SK-N-SH (cell line): ENCODE results near the gene GPR32. TPM values are rescaled to one million over a fixed set of nuclear protein-coding genes. Genes with fewer than 3 reads are reported as not detected.
A peak's percentile ranks its signal among the peaks of the same experiment; 100 is the strongest.
"Not testable (repeated sequence)": the region's sequence is repeated elsewhere in the genome, so short reads cannot be mapped to it uniquely, and the experiment has no call there.

Experiments used
- CTCF ChIA-PET: fragments of 300-600, 350-600 bp; formaldehyde crosslinking; extraction: SDS; loops from one replicate; lab custom pipeline; 2021; lab: Yijun Ruan, JAX
- POLR2A ChIA-PET: fragments of 350-600 bp; sonication (Branson Sonifier 250); formaldehyde crosslinking; extraction: SDS; loops from one replicate; lab custom pipeline; 2020; ENCODE audit warnings: antibody characterized with exemption, inconsistent platforms; lab: Yijun Ruan, JAX
- DNase-seq: peaks from one replicate; pipeline ENCODE4 v3.0.0; 2012
- H2AFZ ChIP-seq: fragments of 200-600 bp; sonication (generic); 2 replicates; pipeline ENCODE4 v1.8.1; 2016; ENCODE audit warnings: antibody characterized with exemption, mild to moderate bottlenecking, low read depth
- H3F3A ChIP-seq: fragments of 200-600 bp; sonication (generic); replicated peaks from 2 replicates; pipeline ENCODE3; 2016; ENCODE audit warnings: antibody characterized with exemption, mild to moderate bottlenecking; ENCODE audit not compliant: insufficient read depth
- H3K27ac ChIP-seq, 2 experiments: fragments of 200-500 bp in 1 of 2; fragments of 200-600 bp in 1 of 2; sonication (Bioruptor generic) in 1 of 2; sonication (generic), shearing (Covaris generic) in 1 of 2; 2 replicates each; pipeline versions ENCODE4 v1.5.1 to v1.6.1; 2014 to 2016; ENCODE audit warnings: low read depth in 2 of 2, inconsistent platforms in 1 of 2, low read length in 1 of 2, mild to moderate bottlenecking in 1 of 2, mixed read lengths in 1 of 2
- H3K27me3 ChIP-seq: fragments of 200-600 bp; sonication (generic), shearing (Covaris generic); 2 replicates; pipeline ENCODE4 v1.6.1; 2016; ENCODE audit warnings: mixed run types; ENCODE audit not compliant: insufficient read depth
- H3K36me3 ChIP-seq, 2 experiments: fragments of 200-500 bp in 1 of 2; fragments of 200-600 bp in 1 of 2; sonication (Bioruptor generic) in 1 of 2; sonication (generic) in 1 of 2; replicated peaks in 1 of 2; 2 replicates each; pipeline versions ENCODE3 to v1.5.1; 2014 to 2016; ENCODE audit warnings: low read length in 1 of 2, mild to moderate bottlenecking in 1 of 2; ENCODE audit not compliant: insufficient read depth in 2 of 2, control insufficient read depth in 1 of 2
- H3K4me1 ChIP-seq, 2 experiments: fragments of 200-500 bp in 1 of 2; fragments of 200-600 bp in 1 of 2; sonication (Bioruptor generic) in 1 of 2; sonication (generic), shearing (Covaris generic) in 1 of 2; 2 replicates each; pipeline versions ENCODE4 v1.5.1 to v1.6.1; 2014 to 2016; ENCODE audit warnings: low read depth in 1 of 2, low read length in 1 of 2, mixed run types in 1 of 2; ENCODE audit not compliant: insufficient read depth in 2 of 2, control insufficient read depth in 1 of 2
- H3K4me2 ChIP-seq: fragments of 200-600 bp; sonication (generic), shearing (Covaris generic); 2 replicates; pipeline ENCODE4 v1.6.1; 2017; ENCODE audit warnings: mixed run types
- H3K4me3 ChIP-seq, 2 experiments: fragments of 200-500 bp in 1 of 2; fragments of 200-600 bp in 1 of 2; sonication (Bioruptor generic) in 1 of 2; sonication (generic), shearing (Covaris generic) in 1 of 2; 2 replicates each; pipeline versions ENCODE4 v1.5.1 to v1.8.1; 2014 to 2016; ENCODE audit warnings: low read depth in 2 of 2, inconsistent platforms in 1 of 2, low read length in 1 of 2, mild to moderate bottlenecking in 1 of 2, mixed read lengths in 1 of 2, moderate library complexity in 1 of 2
- H3K79me2 ChIP-seq: fragments of 200-600 bp; sonication (generic); 2 replicates; pipeline ENCODE4 v1.8.1; 2017; ENCODE audit warnings: mild to moderate bottlenecking; ENCODE audit not compliant: insufficient read depth
- H3K9ac ChIP-seq: fragments of 200-600 bp; sonication (generic); 2 replicates; pipeline ENCODE4 v1.6.1; 2017; ENCODE audit warnings: mixed run types
- H3K9me2 ChIP-seq: fragments of 200-600 bp; sonication (generic); 2 replicates; pipeline ENCODE4 v1.6.1; 2017; ENCODE audit warnings: mixed run types
- H3K9me3 ChIP-seq: fragments of 200-600 bp; sonication (generic); 2 replicates; pipeline ENCODE4 v1.6.1; 2017; ENCODE audit warnings: mixed run types, mild to moderate bottlenecking, moderate library complexity
- H4K20me1 ChIP-seq: fragments of 200-600 bp; sonication (generic); 2 replicates; pipeline ENCODE4 v1.6.1; 2017; ENCODE audit warnings: mild to moderate bottlenecking, mixed run types; ENCODE audit not compliant: insufficient read depth
- CHD2 ChIP-seq: fragments of 150-350 bp; IDR thresholded peaks from 2 replicates; pipeline ENCODE4 v1.6.1; 2018; ENCODE audit warnings: low read length; ENCODE audit not compliant: partially characterized antibody
- CTCF ChIP-seq: fragments of 200-600 bp; sonication (generic); IDR thresholded peaks from 2 replicates; pipeline ENCODE4 v1.6.1; 2017; ENCODE audit warnings: antibody characterized with exemption, mild to moderate bottlenecking, moderate library complexity
- EZH2phosphoT487 ChIP-seq: fragments of 200-600 bp; sonication (generic); IDR thresholded peaks from 2 replicates; pipeline ENCODE4 v1.6.1; 2017; ENCODE audit warnings: low read depth, mixed run types, mild to moderate bottlenecking, antibody characterized with exemption, moderate library complexity, borderline replicate concordance
- FOXJ3 ChIP-seq: sonication (generic); formaldehyde crosslinking; IDR thresholded peaks from 2 replicates; pipeline ENCODE4 v1.5.1; 2020; ENCODE audit warnings: mild to moderate bottlenecking, missing genetic modification reagents
- GATA2 ChIP-seq: sonication (generic); formaldehyde crosslinking; IDR thresholded peaks from 2 replicates; pipeline ENCODE4 v1.5.0; 2020; ENCODE audit warnings: mild to moderate bottlenecking, missing genetic modification reagents
- MAX ChIP-seq: IDR thresholded peaks from 2 replicates; pipeline ENCODE4 v1.4.0; 2012; ENCODE audit warnings: low read depth
- POLR2AphosphoS5 ChIP-seq: IDR thresholded peaks from 2 replicates; pipeline ENCODE4 v1.6.1; 2012; ENCODE audit warnings: low read depth, low read length
- RAD21 ChIP-seq: IDR thresholded peaks from 2 replicates; pipeline ENCODE4 v1.6.1; 2012; ENCODE audit warnings: mild to moderate bottlenecking, low read length
- SIN3A ChIP-seq: IDR thresholded peaks from 2 replicates; pipeline ENCODE4 v1.6.1; 2012; ENCODE audit warnings: low read depth, mild to moderate bottlenecking, low read length, moderate library complexity, borderline replicate concordance
- SMC3 ChIP-seq: IDR thresholded peaks from 2 replicates; pipeline ENCODE4 v1.6.1; 2012; ENCODE audit warnings: low read depth, low read length, improper control_type of control experiment
- TEAD4 ChIP-seq: IDR thresholded peaks from 2 replicates; pipeline ENCODE4 v1.4.0; 2012; ENCODE audit warnings: mild to moderate bottlenecking, borderline replicate concordance; ENCODE audit not compliant: insufficient read depth
- USF1 ChIP-seq: IDR thresholded peaks from 2 replicates; pipeline ENCODE4 v1.4.0; 2012; ENCODE audit warnings: low read depth, borderline replicate concordance
- USF2 ChIP-seq: fragments of 150-350 bp; IDR thresholded peaks from 2 replicates; pipeline ENCODE4 v1.6.1; 2017; ENCODE audit warnings: antibody characterized with exemption, low read length, low read depth, borderline replicate concordance
- ZBTB33 ChIP-seq: IDR thresholded peaks from 2 replicates; pipeline ENCODE4 v1.4.0; 2012; ENCODE audit warnings: low read depth, borderline replicate concordance
- WGBS: methylation state at CpG from one replicate; pipeline ENCODE4 v1.1.6; 2017; ENCODE audit warnings: low lambda C conversion rate; 5-methylcytosine and 5-hydroxymethylcytosine counted together
- polyA plus RNA-seq, 3 experiments: library from polyadenylated mRNA; depleted of rRNA; stranded (reverse); fragments of >200 nt; gene quantifications; 2 replicates each; pipeline ENCODE4 v1.2.3, GENCODE V29; 2012

GPR32 gene
- polyA plus RNA-seq, 1 of the 3 experiments (the other 2 are of a cell fraction), result not detected

- ChIA-PET POLR2A (no interaction called here), CTCF (no interaction called here)
- no peak overlapping the region for H3K27ac ChIP-seq
- H3K9me2 ChIP-seq, result no peaks in the 10 kb centered on the region
- H3K9me3 ChIP-seq, result no peaks in the 10 kb centered on the region
- no peak for TF ChIP-seq EZH2phosphoT487
- no peak for TF ChIP-seq POLR2AphosphoS5
- 0 out of 2 replicates have a peak, but pooled peaks have one; percentile 41 for TF ChIP-seq USF1
- DNase-seq, result no peak
- no peaks in the 10 kb centered on the region for H3K36me3 ChIP-seq
- H2AFZ ChIP-seq, result no peak overlapping the region
- no peak overlapping the region for H3K4me2 ChIP-seq
- H3K9ac ChIP-seq, result no peak overlapping the region
- H3K79me2 ChIP-seq, result no peaks in the 10 kb centered on the region
- H3K4me3 ChIP-seq, result no peak overlapping the region
- peaks cover 48% of the 10 kb centered on the region; the same call in 1 of the 2 replicates for H3K27me3 ChIP-seq
- H3F3A ChIP-seq, result no peaks in the 10 kb centered on the region
- no peaks in the 10 kb centered on the region for H4K20me1 ChIP-seq
- 33% methylated on average over 10 of the region's 10 CpGs for WGBS
- no peaks in the 10 kb centered on the region for H3K4me1 ChIP-seq
These were observed 25.0 kb upstream of the GPR32 start for GRCh38 chr19:50745221-50745620.

- H3K4me1 ChIP-seq, H3K36me3 ChIP-seq, H3K9ac ChIP-seq, H3K9me2 ChIP-seq, H3F3A ChIP-seq, H3K27ac ChIP-seq, H4K20me1 ChIP-seq, DNase-seq, H3K4me3 ChIP-seq, H3K9me3 ChIP-seq, CTCF ChIA-PET, H3K4me2 ChIP-seq, POLR2A ChIA-PET, H3K79me2 ChIP-seq, H2AFZ ChIP-seq: not testable (repeated sequence)
- H3K27me3 ChIP-seq, result peaks cover 28% of the 10 kb centered on the region; the same call in 1 of the 2 replicates
- WGBS, result 62% methylated on average over 12 of the region's 14 CpGs
These were observed 23.1 kb upstream of the GPR32 start for GRCh38 chr19:50747141-50747540.

GRCh38 chr19:50749490-50749889 lies 20.8 kb upstream of the GPR32 start:
- no peaks in the 10 kb centered on the region for H3K4me1 ChIP-seq
- peaks cover 14% of the 10 kb centered on the region; the same call in 1 of the 2 replicates for H3K27me3 ChIP-seq
- no peak for DNase-seq
- no peaks in the 10 kb centered on the region for H3K79me2 ChIP-seq
- H3K9me2 ChIP-seq, result no peaks in the 10 kb centered on the region
- no peak overlapping the region for H3K4me3 ChIP-seq
- no peak overlapping the region for H2AFZ ChIP-seq
- no peak overlapping the region for H3K27ac ChIP-seq
- H3K36me3 ChIP-seq, result no peaks in the 10 kb centered on the region
- no peaks in the 10 kb centered on the region for H3K9me3 ChIP-seq
- no peak overlapping the region for H3K4me2 ChIP-seq
- ChIA-PET POLR2A (no interaction called here), CTCF (interaction anchor here (2.2 kb wide), 1 partner anchor 25 kb away, joined by 7 read pairs; no protein-coding TSS in a partner anchor)
- no peaks in the 10 kb centered on the region for H4K20me1 ChIP-seq
- 53% methylated on average over 6 of the region's 6 CpGs for WGBS
- H3K9ac ChIP-seq, result no peak overlapping the region
- no peaks in the 10 kb centered on the region for H3F3A ChIP-seq
- TF ChIP-seq MAX, result no peak
- TF ChIP-seq CHD2, result no peak
- TF ChIP-seq ZBTB33, result no peak
- no peak for TF ChIP-seq RAD21
- TF ChIP-seq TEAD4, result no peak
- TF ChIP-seq SMC3, result no peak
- no peak for TF ChIP-seq EZH2phosphoT487
- no peak for TF ChIP-seq POLR2AphosphoS5
- no peak for TF ChIP-seq FOXJ3 (CRISPR knock-in tag)
- TF ChIP-seq CTCF, result no peak
- no peak for TF ChIP-seq GATA2 (CRISPR knock-in tag)
- TF ChIP-seq SIN3A, result no peak
- TF ChIP-seq USF2, result no peak
